ENCODE results near the gene FHIT.

FHIT gene

DNA sequence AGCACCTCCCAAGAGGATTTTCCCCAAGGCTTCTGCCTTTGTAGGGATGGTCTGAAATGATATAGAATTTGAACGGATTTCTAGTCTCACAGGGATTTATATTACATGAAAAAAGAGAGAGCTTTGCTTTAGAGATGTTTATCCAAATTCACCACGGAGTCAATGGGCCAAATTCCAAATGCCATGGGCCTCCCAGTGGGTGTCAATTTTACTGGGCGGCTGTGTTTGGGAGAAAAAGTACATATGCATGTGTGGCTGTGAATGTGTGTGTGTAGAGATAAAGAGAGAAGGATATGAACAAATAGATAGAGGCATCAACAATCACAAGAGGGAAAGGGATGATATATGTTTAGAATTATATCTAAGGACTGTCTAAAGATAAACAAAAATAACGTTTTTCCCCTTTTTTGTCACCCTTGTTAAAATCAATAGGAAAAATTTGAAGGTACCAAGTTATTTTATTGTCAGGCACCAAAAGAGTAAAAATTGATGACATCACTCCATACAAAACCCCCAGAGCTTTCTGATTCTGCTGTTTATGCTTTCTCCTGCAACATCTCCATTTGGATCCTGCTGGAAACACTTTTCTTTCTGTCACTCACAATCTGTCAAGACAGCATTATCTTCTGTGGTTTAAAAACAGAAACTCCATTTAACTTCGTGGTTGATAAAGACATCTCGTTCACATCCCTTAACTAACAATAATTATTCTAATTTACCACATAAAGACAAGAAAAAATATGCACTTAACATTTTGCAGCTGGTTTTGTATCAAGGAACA lies 160.7 kb downstream of the FHIT start:
- H4K5ac ChIP-seq (ENCODE audit: low read length), result no peak overlapping the region
- H3K79me2 ChIP-seq (ENCODE audit: control insufficient read depth, insufficient read depth, low read length), result no peaks in the 10 kb centered on the region
- H3K23ac ChIP-seq (ENCODE audit: low read length), result no peak overlapping the region
- no peak overlapping the region for H2AK5ac ChIP-seq (ENCODE audit: low read length)
- H3K9ac ChIP-seq (ENCODE audit: low read length), result no peak overlapping the region
- H2BK5ac ChIP-seq (ENCODE audit: low read length), result no peak overlapping the region
- 100% methylated on average over 2 of the region's 6 CpGs for WGBS (ENCODE audit: extremely low coverage, insufficient coverage, low lambda C conversion rate)
- no peak overlapping the region for H3K4ac ChIP-seq (ENCODE audit: low read depth, low read length)
- no peaks in the 10 kb centered on the region for H3K27me3 ChIP-seq (ENCODE audit: insufficient read depth, low read length, poor library complexity)
- H3K36me3 ChIP-seq (ENCODE audit: control insufficient read depth, insufficient read depth, low read length), result no peaks in the 10 kb centered on the region
- H3K4me3 ChIP-seq (ENCODE audit: low read length), result no peak overlapping the region
- no peak overlapping the region for H3K18ac ChIP-seq (ENCODE audit: low read length)
- H2BK120ac ChIP-seq (ENCODE audit: low read depth, low read length), result no peak overlapping the region
- no peak overlapping the region for H3K56ac ChIP-seq (ENCODE audit: low read length)
- H2BK15ac ChIP-seq (replicated peaks; ENCODE audit: low read depth), result no peak overlapping the region
- no peaks in the 10 kb centered on the region for H3K79me1 ChIP-seq (ENCODE audit: low read length)
- no peaks in the 10 kb centered on the region for H3K4me1 ChIP-seq (ENCODE audit: control insufficient read depth, low read depth, low read length)
- no peak for DNase-seq
- H4K8ac ChIP-seq (ENCODE audit: low read depth, low read length), result no peak overlapping the region
- no peak overlapping the region for H3K27ac ChIP-seq (ENCODE audit: low read depth, low read length)
- H3K4me2 ChIP-seq (ENCODE audit: low read length), result no peak overlapping the region

DNA sequence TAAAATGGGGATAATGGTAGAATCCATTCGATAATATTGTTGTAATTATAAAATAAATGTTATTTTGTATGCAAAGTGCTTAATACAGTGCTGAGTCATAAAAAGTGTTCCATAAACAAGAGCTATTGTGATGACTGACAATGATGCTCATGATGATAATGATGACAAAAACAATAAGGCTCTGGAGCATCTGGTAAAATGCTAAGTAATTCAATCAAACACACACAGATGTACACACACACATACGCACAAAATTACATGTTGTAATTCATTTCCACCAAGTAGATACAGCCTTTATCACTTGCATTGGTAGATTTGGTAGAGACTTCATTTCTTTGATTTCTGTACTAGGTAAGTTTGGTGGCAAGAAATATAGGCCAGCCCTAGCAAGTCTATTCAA lies 163.8 kb downstream of the FHIT start:
- H3K36me3 ChIP-seq (ENCODE audit: control insufficient read depth, insufficient read depth, low read length), result no peaks in the 10 kb centered on the region
- H3K79me2 ChIP-seq (ENCODE audit: control insufficient read depth, insufficient read depth, low read length), result no peaks in the 10 kb centered on the region
- no peak overlapping the region for H3K23ac ChIP-seq (ENCODE audit: low read length)
- no peak overlapping the region for H2BK120ac ChIP-seq (ENCODE audit: low read depth, low read length)
- no peaks in the 10 kb centered on the region for H3K4me1 ChIP-seq (ENCODE audit: control insufficient read depth, low read depth, low read length)
- H3K4ac ChIP-seq (ENCODE audit: low read depth, low read length), result no peak overlapping the region
- H4K8ac ChIP-seq (ENCODE audit: low read depth, low read length), result no peak overlapping the region
- no peak overlapping the region for H3K56ac ChIP-seq (ENCODE audit: low read length)
- H3K27ac ChIP-seq (ENCODE audit: low read depth, low read length), result no peak overlapping the region
- no peak for DNase-seq
- no peaks in the 10 kb centered on the region for H3K27me3 ChIP-seq (ENCODE audit: insufficient read depth, low read length, poor library complexity)
- H4K5ac ChIP-seq (ENCODE audit: low read length), result no peak overlapping the region
- no peak overlapping the region for H3K4me3 ChIP-seq (ENCODE audit: low read length)
- no peak overlapping the region for H3K4me2 ChIP-seq (ENCODE audit: low read length)
- no peak overlapping the region for H2BK15ac ChIP-seq (replicated peaks; ENCODE audit: low read depth)
- H3K18ac ChIP-seq (ENCODE audit: low read length), result no peak overlapping the region
- H3K9ac ChIP-seq (ENCODE audit: low read length), result no peak overlapping the region
- H2BK5ac ChIP-seq (ENCODE audit: low read length), result no peak overlapping the region
- 100% methylated on average over 1 of the region's 2 CpGs for WGBS (ENCODE audit: extremely low coverage, insufficient coverage, low lambda C conversion rate)
- no peak overlapping the region for H2AK5ac ChIP-seq (ENCODE audit: low read length)
- no peaks in the 10 kb centered on the region for H3K79me1 ChIP-seq (ENCODE audit: low read length)

DNA sequence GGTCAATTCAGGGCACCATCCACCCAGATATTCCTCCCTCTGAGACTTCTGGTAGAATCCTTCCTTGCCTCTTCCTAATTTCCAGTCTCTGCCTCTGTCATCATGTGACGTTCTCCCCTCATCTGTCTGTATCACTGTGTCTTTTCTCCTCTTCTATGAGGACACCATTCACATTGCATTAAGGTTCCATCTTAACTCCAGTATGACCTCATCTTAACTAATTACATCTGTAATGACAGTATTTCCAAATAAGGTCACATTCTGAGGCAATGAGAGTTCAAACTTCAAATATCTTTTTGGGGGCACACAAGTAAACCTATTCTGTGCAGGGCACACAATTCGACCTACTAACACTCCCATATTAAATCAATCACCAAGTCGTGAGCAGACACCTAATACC lies 169.7 kb downstream of the FHIT start:
- Histone ChIP-seq H4K8ac (ENCODE audit: low read depth, low read length) (no peak overlapping the region), H3K56ac (ENCODE audit: low read length) (no peak overlapping the region), H3K27ac (ENCODE audit: low read depth, low read length) (no peak overlapping the region), H2BK5ac (ENCODE audit: low read length) (no peak overlapping the region), H3K4me1 (ENCODE audit: control insufficient read depth, low read depth, low read length) (no peaks in the 10 kb centered on the region), H3K79me1 (ENCODE audit: low read length) (no peaks in the 10 kb centered on the region), H3K4ac (ENCODE audit: low read depth, low read length) (no peak overlapping the region), H3K79me2 (ENCODE audit: control insufficient read depth, insufficient read depth, low read length) (no peaks in the 10 kb centered on the region), H3K23ac (ENCODE audit: low read length) (no peak overlapping the region), H3K4me3 (ENCODE audit: low read length) (no peak overlapping the region), H3K4me2 (ENCODE audit: low read length) (no peak overlapping the region), H3K18ac (ENCODE audit: low read length) (no peak overlapping the region), H2BK120ac (ENCODE audit: low read depth, low read length) (no peak overlapping the region), H4K5ac (ENCODE audit: low read length) (no peak overlapping the region), H2BK15ac (replicated peaks; ENCODE audit: low read depth) (no peak overlapping the region), H3K36me3 (ENCODE audit: control insufficient read depth, insufficient read depth, low read length) (no peaks in the 10 kb centered on the region), H3K9ac (ENCODE audit: low read length) (no peak overlapping the region), H3K27me3 (ENCODE audit: insufficient read depth, low read length, poor library complexity) (no peaks in the 10 kb centered on the region), H2AK5ac (ENCODE audit: low read length) (no peak overlapping the region)
- 100% methylated on average over 1 of the region's 3 CpGs for WGBS (ENCODE audit: extremely low coverage, insufficient coverage, low lambda C conversion rate)
- DNase-seq, result no peak

DNA sequence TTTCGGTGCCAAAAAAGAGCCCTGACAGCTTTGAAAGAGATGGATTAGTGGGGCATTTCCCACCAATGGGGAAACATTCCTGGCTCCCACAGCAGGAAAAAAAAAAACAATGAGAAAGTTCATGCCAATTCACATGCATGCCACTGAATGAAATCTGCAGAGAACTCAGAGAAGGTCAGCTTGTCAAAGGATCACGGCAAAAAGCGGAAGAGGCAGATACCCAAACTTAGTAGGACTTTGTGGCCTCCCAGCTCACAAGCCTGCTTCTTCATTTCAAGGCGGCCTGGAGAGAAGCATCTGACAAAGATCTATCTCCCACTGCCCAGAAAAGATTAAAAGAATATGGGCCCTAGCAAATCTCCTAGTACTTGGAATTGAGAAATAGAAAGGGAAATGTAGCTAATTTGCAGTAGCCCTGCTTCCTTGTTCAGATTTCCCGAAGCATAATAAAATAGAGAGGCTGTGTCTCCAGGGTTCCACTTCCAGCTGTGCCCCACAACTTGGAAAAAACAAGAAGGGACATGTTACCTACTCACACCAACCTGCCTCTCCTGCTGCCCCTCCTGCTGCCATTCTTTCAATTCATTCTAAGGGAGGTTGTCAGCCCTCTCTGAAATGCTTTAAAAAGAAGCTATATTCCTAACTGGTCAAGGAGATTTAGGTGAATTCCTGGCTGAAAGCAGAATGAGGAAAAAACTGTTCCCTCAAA lies 170.4 kb downstream of the FHIT start:
- Histone ChIP-seq H3K4me1 (ENCODE audit: control insufficient read depth, low read depth, low read length) (no peaks in the 10 kb centered on the region), H3K27ac (ENCODE audit: low read depth, low read length) (no peak overlapping the region), H3K27me3 (ENCODE audit: insufficient read depth, low read length, poor library complexity) (no peaks in the 10 kb centered on the region), H3K9ac (ENCODE audit: low read length) (no peak overlapping the region), H2BK5ac (ENCODE audit: low read length) (no peak overlapping the region), H3K56ac (ENCODE audit: low read length) (no peak overlapping the region), H3K36me3 (ENCODE audit: control insufficient read depth, insufficient read depth, low read length) (no peaks in the 10 kb centered on the region), H4K5ac (ENCODE audit: low read length) (no peak overlapping the region), H2BK15ac (replicated peaks; ENCODE audit: low read depth) (no peak overlapping the region), H3K23ac (ENCODE audit: low read length) (no peak overlapping the region), H2AK5ac (ENCODE audit: low read length) (no peak overlapping the region), H2BK120ac (ENCODE audit: low read depth, low read length) (no peak overlapping the region), H3K4me2 (ENCODE audit: low read length) (no peak overlapping the region), H3K79me2 (ENCODE audit: control insufficient read depth, insufficient read depth, low read length) (no peaks in the 10 kb centered on the region), H4K8ac (ENCODE audit: low read depth, low read length) (no peak overlapping the region), H3K4ac (ENCODE audit: low read depth, low read length) (no peak overlapping the region), H3K4me3 (ENCODE audit: low read length) (no peak overlapping the region), H3K18ac (ENCODE audit: low read length) (peak overlapping the region; percentile 54), H3K79me1 (ENCODE audit: low read length) (no peaks in the 10 kb centered on the region)
- no CpG with 5 or more reads among the region's 5 CpGs for WGBS (ENCODE audit: extremely low coverage, insufficient coverage, low lambda C conversion rate)
- peak; percentile 18 for DNase-seq

DNA sequence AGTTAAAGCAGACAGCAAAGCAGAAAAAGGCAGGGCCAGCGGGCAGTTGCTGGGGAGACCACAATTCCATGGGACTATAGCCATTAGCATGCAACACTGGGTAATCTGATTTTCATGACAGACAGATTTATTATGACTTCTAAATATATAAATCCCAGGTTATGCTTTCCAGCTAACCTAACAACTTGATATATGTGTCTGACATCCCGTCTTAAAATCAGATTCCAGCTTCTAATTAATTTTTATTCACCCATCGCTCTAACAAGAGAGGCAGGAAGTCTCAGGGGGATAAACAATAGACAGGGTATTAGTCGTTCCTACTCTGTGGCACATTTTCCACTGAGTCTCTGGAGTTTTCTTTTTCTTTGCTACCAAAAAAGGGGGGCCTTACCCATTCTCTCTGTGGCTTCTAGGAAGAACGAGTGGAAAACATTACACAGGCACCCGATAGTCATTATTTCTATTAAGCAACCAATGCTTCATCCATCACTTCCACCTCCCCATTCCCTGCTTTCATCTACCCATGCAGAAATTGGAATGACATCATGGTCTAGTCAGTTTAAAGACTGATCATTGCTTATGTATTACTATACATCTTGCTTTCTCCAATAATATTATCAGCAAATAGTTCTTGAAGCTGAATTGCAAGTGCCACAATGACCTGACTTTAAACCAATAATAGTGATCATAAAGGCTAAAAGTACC lies 173.1 kb downstream of the FHIT start:
- H3K9ac ChIP-seq (ENCODE audit: low read length), result no peak overlapping the region
- no peaks in the 10 kb centered on the region for H3K4me1 ChIP-seq (ENCODE audit: control insufficient read depth, low read depth, low read length)
- no peak overlapping the region for H3K23ac ChIP-seq (ENCODE audit: low read length)
- WGBS (ENCODE audit: extremely low coverage, insufficient coverage, low lambda C conversion rate), result no CpG with 5 or more reads among the region's 6 CpGs
- no peak overlapping the region for H3K4me2 ChIP-seq (ENCODE audit: low read length)
- H3K27ac ChIP-seq (ENCODE audit: low read depth, low read length), result no peak overlapping the region
- no peaks in the 10 kb centered on the region for H3K79me2 ChIP-seq (ENCODE audit: control insufficient read depth, insufficient read depth, low read length)
- no peak overlapping the region for H3K4me3 ChIP-seq (ENCODE audit: low read length)
- H2BK5ac ChIP-seq (ENCODE audit: low read length), result no peak overlapping the region
- no peaks in the 10 kb centered on the region for H3K36me3 ChIP-seq (ENCODE audit: control insufficient read depth, insufficient read depth, low read length)
- H2AK5ac ChIP-seq (ENCODE audit: low read length), result no peak overlapping the region
- no peaks in the 10 kb centered on the region for H3K79me1 ChIP-seq (ENCODE audit: low read length)
- no peak overlapping the region for H3K56ac ChIP-seq (ENCODE audit: low read length)
- peak overlapping the region; percentile 74 for H2BK15ac ChIP-seq (replicated peaks; ENCODE audit: low read depth)
- H3K27me3 ChIP-seq (ENCODE audit: insufficient read depth, low read length, poor library complexity), result no peaks in the 10 kb centered on the region
- H4K5ac ChIP-seq (ENCODE audit: low read length), result no peak overlapping the region
- H3K18ac ChIP-seq (ENCODE audit: low read length), result no peak overlapping the region
- H4K8ac ChIP-seq (ENCODE audit: low read depth, low read length), result no peak overlapping the region
- DNase-seq, result no peak
- H2BK120ac ChIP-seq (ENCODE audit: low read depth, low read length), result no peak overlapping the region
- H3K4ac ChIP-seq (ENCODE audit: low read depth, low read length), result no peak overlapping the region
